RPMI8226 (cell line): ENCODE measurements around the gene TLR10.
"Not testable (repeated sequence)": the region's sequence is repeated elsewhere in the genome, so short reads cannot be mapped to it uniquely, and the experiment has no call there.

ENCODE experiments used
- DNase-seq: peaks from one replicate; pipeline ENCODE4 v3.0.0-alpha.2; 2015

Gene TLR10

DNA sequence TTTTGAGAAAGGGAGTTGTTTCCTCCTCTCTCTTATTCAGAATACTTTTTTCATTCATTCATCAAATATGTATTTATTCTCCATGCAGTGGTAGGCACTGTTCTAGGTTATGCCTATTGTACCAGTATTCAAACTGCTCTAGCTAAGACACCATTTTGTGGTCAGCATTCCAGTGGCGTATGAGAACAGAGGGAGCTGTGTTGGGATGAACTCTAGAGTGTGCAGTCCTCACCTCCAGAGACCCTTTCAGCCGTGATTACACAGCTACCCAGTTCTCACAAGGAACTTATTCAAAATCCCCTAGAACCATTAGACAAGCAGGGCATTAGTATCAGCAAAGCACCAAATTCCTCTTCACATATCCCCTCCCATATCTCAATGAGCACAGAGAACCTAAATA lies 17.6 kb upstream of the TLR10 start:
- DNase-seq = no peak

DNA sequence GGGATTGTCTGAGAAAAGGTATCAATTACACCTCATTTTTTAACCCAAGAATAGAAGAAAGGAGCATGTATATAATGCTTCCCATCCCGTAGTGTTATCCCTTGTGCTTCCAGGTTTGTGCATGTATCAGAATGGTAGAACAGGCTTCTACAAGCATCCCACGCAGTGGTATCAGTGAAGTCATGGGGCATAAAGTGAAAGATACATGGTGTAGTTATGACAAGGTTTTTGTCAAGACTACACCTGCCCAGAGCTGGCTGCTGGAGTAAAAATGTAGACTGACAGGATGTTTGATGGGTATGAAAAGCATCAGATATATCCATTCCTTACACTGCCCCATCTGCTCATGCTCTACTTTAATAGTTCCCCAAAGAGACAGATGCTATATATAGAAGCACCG lies 12.3 kb upstream of the TLR10 start:
- DNase-seq = no peak

GRCh38 chr4:38794051-38794450 lies 11.3 kb upstream of the TLR10 start:
- no peak for DNase-seq

GRCh38 chr4:38791010-38791409 lies 8.2 kb upstream of the TLR10 start:
- DNase-seq = no peak

GRCh38 chr4:38788317-38788716 lies 5.5 kb upstream of the TLR10 start:
- no peak for DNase-seq

- no peak for DNase-seq
Measured at GRCh38 chr4:38787693-38788092, 4.9 kb upstream of the TLR10 start.

DNA sequence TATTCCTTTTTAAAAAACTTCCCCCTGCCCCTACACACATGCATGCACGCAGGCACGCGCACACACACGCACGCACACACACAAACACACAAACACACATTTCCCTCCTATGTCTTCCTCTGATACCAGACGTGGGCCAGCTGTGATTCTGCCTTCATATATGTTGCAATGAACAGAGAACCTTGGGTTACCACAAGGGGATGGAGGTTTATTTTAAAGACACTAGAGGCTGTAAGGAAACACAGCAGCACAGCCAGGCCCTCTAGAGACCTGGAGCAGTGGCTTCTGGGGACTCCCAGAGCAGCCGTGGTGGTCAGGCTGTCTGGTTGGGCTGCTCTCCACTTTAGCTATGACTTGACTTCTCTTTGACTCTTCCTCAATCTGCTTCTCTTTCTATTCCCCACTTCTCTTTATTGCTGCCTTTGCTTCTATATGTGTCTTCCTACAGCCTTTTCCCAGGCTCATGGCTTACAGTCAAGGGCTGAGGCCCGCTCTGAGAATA lies 3.2 kb upstream of the TLR10 start:
- DNase-seq = no peak

GRCh38 chr4:38785041-38785790 lies 2.4 kb upstream of the TLR10 start:
- DNase-seq = no peak

DNA sequence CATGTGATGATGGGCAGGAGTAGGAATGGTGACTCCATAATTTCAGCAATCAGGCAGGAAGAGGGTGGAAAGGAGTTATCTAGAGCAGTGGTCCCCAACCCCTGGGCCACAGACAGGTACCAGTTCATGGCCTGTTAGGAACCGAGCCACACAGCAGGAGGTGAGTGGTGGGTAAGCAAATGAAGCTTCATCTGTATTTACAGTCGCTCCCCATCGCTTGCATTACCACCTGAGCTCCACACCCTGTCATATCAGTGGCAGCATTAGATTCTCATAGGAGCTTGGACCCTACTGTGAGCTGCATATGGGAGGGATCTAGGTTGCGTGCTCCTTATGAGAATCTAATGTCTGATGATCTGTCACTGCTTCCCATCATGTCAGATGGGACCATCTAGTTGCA lies 1.4 kb upstream of the TLR10 start:
- no peak for DNase-seq

GRCh38 chr4:38783109-38783460 lies 295 bp upstream of the TLR10 start:
- DNase-seq = no peak

GRCh38 chr4:38781854-38782261 lies 932 bp downstream of the TLR10 start:
- no peak for DNase-seq

DNA sequence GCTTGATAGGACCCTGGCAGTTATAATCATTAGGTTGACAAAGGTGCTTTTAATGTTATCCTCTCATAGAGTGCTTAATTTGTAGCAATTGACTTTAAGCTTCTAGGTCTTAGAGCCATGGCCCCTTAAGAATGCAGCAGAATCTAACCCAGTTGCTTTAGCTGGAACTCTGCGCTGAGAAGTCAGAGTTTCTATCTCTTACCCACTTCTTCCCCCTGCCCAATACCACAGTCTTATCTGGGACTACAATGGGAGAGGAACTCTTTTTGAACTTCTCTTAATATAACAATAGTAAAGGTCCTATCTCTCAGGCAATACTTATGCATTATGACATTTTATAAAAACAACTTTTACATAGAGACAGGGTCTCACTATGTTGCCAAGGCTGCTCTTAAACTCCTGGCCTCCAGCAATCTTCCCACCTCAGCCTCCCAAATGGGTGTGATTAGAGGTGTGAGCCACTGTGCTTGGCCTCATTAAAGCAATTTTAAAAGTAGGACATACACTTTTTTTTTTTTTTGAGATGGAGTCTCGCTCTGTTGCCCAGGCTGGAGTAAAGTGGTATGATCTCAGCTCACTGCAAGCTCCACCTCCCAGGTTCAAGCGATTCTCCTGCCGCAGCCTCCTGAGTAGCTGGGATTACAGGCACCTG lies 1.8 kb downstream of the TLR10 start:
- DNase-seq = no peak

DNA sequence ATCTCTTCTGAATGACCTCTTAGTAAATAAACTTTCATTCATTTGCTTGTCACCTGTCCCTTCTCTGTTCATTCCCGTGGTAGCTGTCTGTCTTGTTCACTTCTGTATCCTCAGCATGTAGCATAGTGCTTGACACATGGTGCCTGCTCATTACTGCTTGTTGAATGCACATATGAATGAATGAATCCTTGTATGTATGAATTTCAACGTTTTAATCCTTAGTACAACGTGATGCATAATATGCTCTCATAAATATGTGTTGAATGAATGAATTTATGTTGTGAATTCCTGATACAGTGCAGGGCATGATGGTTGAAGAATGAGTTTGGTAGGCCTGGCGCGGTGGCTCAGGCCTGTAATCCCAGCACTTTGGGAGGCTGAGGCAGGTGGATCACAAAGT lies 3.0 kb downstream of the TLR10 start:
- no peak for DNase-seq

GRCh38 chr4:38777925-38778324 lies 4.9 kb downstream of the TLR10 start:
- not testable (repeated sequence) for DNase-seq

DNA sequence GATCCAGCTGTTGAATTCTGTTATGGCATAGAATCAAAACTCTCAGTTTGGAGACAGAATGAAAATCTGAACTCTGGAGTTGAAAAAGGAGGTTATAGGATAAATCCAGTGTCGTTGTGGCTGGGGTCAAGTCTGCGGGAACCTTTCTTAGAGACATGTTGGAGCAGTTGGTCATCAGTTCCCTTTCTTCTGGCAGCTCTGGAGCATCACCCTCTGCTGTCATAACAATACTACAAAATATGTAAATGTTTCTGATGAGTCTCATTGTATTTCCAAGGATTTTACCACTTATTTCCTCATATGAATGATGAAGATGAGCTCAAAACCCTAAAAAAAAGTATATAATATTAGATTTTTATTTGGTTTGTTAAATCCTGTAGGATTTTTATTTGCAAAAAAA lies 7.5 kb downstream of the TLR10 start:
- DNase-seq = no peak

- no peak for DNase-seq
Measured at GRCh38 chr4:38774181-38774955, 8.4 kb downstream of the TLR10 start.

DNA sequence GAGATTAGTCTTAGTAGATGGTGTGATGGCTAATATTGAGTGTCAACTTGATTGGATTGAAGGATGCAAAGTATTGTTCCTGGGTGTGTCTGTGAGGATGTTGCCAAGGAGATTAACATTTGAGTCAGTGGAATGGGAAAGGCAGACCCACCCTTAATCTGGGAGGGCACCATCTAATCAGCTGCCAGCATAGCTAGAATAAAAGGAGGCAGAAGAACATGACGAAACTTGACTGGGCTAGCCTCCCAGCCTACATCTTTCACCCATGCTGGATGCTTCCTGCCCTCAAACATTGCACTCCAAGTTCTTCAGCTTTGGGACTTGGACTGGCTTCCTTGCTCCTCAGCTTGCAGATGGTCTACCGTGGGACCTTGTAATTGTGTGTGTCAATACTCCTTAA lies 12.5 kb downstream of the TLR10 start:
- not testable (repeated sequence) for DNase-seq

DNA sequence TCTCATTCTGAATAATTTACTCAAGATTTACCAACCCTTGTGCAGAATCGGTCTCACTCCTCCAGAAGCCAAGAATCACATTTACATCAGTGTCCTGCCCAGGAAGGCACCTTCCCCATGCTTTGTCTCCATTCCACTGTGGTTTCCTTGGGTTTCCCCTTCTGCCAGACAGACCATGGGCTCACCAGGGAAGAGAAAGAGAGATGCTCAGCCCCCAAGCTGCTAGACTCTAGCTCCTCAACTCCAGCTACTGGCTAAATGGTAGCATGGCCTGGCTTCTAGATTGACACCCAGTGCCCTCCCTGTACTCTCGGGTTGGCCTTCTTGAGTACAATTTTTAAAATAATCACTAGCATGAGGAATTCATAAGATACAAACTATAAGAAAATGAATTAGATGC lies 12.9 kb downstream of the TLR10 start:
- DNase-seq = no peak

GRCh38 chr4:38769441-38769840 lies 13.3 kb downstream of the TLR10 start:
- DNase-seq = no peak

DNA sequence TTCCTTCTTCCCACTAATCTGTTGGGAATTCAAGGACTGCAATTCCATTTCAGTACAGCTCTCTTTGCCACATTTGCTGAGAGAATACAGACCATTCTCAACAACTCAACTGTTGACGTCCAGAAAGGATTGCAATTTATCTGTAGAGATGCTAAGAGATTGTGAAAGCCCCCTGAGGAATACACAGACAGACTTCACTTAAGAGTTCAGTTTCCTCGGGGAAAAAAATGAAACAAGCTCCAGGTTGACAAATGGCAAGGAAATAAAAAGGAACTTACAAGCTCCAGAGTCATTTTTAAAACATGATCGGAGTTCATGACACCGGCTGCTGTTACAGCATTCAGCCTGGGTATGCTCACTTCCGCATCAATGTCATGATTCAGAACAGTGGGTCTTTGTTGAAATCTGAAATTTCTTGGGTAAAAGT lies 13.8 kb downstream of the TLR10 start:
- no peak for DNase-seq

DNA sequence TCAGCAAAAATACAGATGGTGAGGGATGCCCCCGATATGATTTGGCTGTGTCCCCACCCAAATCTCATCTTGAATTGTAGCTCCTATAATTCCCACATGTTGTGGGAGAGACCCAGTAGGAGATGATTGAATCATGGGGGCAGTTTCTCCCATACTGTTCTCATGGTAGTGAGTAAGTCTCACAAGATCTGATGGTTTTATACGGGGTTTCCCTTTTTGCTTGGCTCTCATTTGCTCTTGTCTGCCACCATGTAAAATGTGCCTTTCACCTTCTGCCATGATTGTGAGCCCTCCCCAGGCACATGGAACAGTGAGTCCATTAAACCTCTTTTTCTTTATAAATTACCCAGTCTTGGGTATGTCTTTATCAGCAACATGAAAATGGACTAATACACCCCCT lies 15.8 kb downstream of the TLR10 start:
- DNase-seq = not testable (repeated sequence)

GRCh38 chr4:38765382-38765781 lies 17.4 kb downstream of the TLR10 start:
- no peak for DNase-seq

- DNase-seq = no peak
Measured at GRCh38 chr4:38764277-38764676, 18.5 kb downstream of the TLR10 start.

DNA sequence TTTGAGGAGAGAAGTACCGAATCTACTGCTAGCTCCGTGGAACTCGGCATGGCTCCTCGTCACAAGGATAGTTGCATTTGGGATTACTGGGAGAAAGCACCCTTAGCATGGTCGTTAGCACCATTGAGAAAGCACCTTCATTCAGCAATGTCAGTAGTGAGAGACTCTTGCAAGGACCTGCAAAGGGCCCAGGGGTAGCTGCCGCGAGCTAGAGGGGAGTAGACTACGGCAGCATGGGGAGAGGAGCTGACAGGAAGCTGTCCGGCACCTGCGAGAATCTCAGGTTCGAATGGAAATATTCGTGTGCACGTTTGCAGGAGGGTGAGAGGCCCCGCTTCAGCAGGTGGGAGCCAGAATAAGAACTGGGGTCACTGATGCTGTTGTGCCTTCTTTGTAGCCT lies 20.2 kb downstream of the TLR10 start:
- no peak for DNase-seq
